ENCODE measurements around the gene C1QTNF6. TPM values are rescaled to one million over a fixed set of nuclear protein-coding genes. Genes with fewer than 3 reads are reported as not detected.

The C1QTNF6 gene
- total RNA-seq, 1 experiment from 2014 or later, result 85.9 TPM

DNA sequence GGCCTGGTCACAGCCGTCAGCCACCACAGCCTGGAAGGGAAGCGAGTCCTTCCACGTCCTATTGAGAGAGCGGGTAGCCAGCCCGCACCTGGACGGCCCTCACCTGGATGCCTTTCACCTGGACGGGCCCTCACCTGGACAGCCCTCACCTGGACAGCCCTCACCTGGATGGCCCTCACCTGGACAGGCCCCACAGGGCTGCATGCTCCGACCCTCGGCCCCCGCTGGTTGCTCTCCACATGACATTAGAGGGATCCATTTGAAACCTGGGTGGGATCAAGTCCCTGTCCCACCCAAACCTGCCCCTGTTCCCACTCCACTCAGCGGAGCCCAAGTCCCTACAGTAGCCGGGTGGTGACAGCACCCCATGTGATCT lies 3.7 kb downstream of the C1QTNF6 start:
- Histone ChIP-seq H4K20me1 (ENCODE audit: insufficient read depth) (no peaks in the 10 kb centered on the region), H3K27ac (no peak overlapping the region), H3K9me2 (ENCODE audit: insufficient read depth) (no peaks in the 10 kb centered on the region), H3K4me2 (no peak overlapping the region), H3K4me1 (replicated peaks; ENCODE audit: insufficient read depth) (peaks cover 32% of the 10 kb centered on the region), H3K27me3 (ENCODE audit: insufficient read depth, low read depth) (no peaks in the 10 kb centered on the region), H3K79me2 (ENCODE audit: low read depth) (peaks cover 30% of the 10 kb centered on the region), H2AFZ (no peak overlapping the region), H3K36me3 (ENCODE audit: low read depth) (no peaks in the 10 kb centered on the region), H3F3A (ENCODE audit: insufficient read depth, low read depth) (peaks cover 42% of the 10 kb centered on the region), H3K4me3 (no peak overlapping the region), H3K9me3 (ENCODE audit: insufficient read depth, low read depth) (no peaks in the 10 kb centered on the region)
- TF ChIP-seq, protein P1, sequence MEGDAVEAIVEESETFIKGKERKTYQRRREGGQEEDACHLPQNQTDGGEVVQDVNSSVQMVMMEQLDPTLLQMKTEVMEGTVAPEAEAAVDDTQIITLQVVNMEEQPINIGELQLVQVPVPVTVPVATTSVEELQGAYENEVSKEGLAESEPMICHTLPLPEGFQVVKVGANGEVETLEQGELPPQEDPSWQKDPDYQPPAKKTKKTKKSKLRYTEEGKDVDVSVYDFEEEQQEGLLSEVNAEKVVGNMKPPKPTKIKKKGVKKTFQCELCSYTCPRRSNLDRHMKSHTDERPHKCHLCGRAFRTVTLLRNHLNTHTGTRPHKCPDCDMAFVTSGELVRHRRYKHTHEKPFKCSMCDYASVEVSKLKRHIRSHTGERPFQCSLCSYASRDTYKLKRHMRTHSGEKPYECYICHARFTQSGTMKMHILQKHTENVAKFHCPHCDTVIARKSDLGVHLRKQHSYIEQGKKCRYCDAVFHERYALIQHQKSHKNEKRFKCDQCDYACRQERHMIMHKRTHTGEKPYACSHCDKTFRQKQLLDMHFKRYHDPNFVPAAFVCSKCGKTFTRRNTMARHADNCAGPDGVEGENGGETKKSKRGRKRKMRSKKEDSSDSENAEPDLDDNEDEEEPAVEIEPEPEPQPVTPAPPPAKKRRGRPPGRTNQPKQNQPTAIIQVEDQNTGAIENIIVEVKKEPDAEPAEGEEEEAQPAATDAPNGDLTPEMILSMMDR (conservative IDR thresholded peaks at IDR 0.05), result no peak
- TF ChIP-seq EZH2 (IDR thresholded peaks at IDR 0.05; ENCODE audit: low read depth), result no peak
- ChIA-PET CTCF (no interaction called here), POLR2A (ENCODE audit: unreplicated experiment) (no interaction called here)
- no TSS peak for BruUV-seq (replicated peaks)
- DNase-seq, result no peak
- intact Hi-C loops (cut with micrococcal nuclease; ENCODE audit: unreplicated experiment), result loop anchor here (10.0 kb wide), 1 partner anchor 360 kb away; no protein-coding TSS in a partner anchor

DNA sequence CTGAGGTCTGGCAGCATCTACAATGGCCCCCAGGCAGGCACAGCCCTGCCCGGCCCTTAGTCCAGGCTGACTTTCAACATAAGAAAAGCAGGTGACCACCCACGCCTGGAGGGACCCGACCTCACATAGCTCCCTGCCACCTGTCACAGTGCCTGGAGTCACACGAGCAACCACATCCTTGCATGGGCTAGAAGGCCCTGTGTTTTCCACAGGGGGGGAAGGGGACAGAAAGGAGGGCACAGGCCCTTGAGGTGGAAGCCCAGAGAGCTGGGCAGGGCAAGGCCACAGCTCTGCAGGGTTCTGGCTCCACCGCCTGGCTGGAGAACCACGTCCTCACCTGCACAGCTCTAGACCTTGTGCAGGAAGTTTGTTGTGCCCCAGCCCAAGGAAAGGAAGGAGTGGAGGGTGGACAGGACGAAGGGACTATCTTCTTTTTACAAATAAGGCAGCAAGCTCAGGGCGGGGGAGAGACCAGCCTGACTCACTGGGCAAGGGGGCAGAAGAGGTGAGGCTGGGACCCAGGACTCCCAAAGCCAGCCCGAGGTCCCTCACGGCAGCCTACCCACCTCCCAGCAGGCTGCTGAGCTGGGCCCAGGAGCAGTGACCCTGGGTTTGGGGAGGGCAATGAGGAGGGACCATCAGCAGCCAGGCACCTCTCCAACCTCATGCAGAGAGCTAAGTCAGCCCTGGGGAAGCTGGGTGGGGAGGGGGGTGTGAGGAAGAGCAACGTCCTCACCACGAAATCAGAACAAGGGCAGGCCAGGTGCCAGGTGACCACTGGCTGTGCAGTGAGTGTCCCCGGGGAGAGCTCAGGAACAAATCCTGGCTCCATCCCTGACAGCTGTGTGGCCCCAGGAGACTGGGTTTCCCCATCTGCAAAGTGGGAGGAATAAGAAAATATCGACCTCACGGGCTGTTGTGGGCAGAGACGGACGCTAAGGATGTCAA lies 4.3 kb downstream of the C1QTNF6 start:
- H3K79me2 ChIP-seq (ENCODE audit: low read depth), result peaks cover 30% of the 10 kb centered on the region
- intact Hi-C loops (cut with micrococcal nuclease; ENCODE audit: unreplicated experiment), result loop anchor here (10.0 kb wide), 1 partner anchor 361 kb away; no protein-coding TSS in a partner anchor
- peaks cover 31% of the 10 kb centered on the region for H3K4me1 ChIP-seq (replicated peaks; ENCODE audit: insufficient read depth)
- no peak overlapping the region for H3K4me3 ChIP-seq
- CTCF ChIA-PET, result interaction anchor here (0.8 to 0.9 kb wide), 2 partner anchors 16 to 139 kb away, joined by 3 read pairs; no protein-coding TSS in a partner anchor
- no peaks in the 10 kb centered on the region for H3K9me2 ChIP-seq (ENCODE audit: insufficient read depth)
- H3F3A ChIP-seq (ENCODE audit: insufficient read depth, low read depth), result peaks cover 44% of the 10 kb centered on the region
- H3K27me3 ChIP-seq (ENCODE audit: insufficient read depth, low read depth), result no peaks in the 10 kb centered on the region
- no TSS peak for BruUV-seq (replicated peaks)
- POLR2A ChIA-PET (ENCODE audit: unreplicated experiment), result no interaction called here
- no peaks in the 10 kb centered on the region for H3K9me3 ChIP-seq (ENCODE audit: insufficient read depth, low read depth)
- no peaks in the 10 kb centered on the region for H4K20me1 ChIP-seq (ENCODE audit: insufficient read depth)
- peak; percentile 37 to 40 for DNase-seq
- no peak overlapping the region for H3K4me2 ChIP-seq
- no peak overlapping the region for H3K27ac ChIP-seq
- TF ChIP-seq, protein P1 (conservative IDR thresholded peaks at IDR 0.05), result no peak
- TF ChIP-seq EZH2 (IDR thresholded peaks at IDR 0.05; ENCODE audit: low read depth), result no peak
- H2AFZ ChIP-seq, result no peak overlapping the region
- H3K36me3 ChIP-seq (ENCODE audit: low read depth), result no peaks in the 10 kb centered on the region

DNA sequence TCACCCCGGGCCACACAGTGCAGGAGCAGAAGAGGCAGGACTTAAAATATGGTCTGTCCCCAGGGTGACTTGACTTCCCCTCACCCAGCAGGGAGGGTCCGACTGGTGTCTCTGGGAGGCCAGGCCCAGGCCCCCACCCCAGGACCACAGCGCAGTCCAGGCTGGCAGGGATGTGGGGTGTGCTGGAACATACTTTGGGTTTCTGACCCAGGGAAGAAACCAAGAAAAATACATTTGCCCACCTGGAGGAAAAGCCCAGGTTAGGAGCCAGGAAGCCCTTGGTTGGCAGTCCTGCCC lies 5.2 kb downstream of the C1QTNF6 start:
- POLR2A ChIA-PET (ENCODE audit: unreplicated experiment), result no interaction called here
- no TSS peak for BruUV-seq (replicated peaks)
- no peak for TF ChIP-seq EZH2 (IDR thresholded peaks at IDR 0.05; ENCODE audit: low read depth)
- TF ChIP-seq, protein P1 (conservative IDR thresholded peaks at IDR 0.05), result no peak

More for the DNA sequence above, 5.2 kb downstream of the C1QTNF6 start:
- Histone ChIP-seq H3K27me3 (ENCODE audit: insufficient read depth, low read depth) (no peaks in the 10 kb centered on the region), H3K27ac (no peak overlapping the region), H3F3A (ENCODE audit: insufficient read depth, low read depth) (peaks cover 41% of the 10 kb centered on the region), H3K9me3 (ENCODE audit: insufficient read depth, low read depth) (no peaks in the 10 kb centered on the region), H3K79me2 (ENCODE audit: low read depth) (peaks cover 30% of the 10 kb centered on the region), H3K4me3 (no peak overlapping the region), H4K20me1 (ENCODE audit: insufficient read depth) (no peaks in the 10 kb centered on the region), H3K9me2 (ENCODE audit: insufficient read depth) (no peaks in the 10 kb centered on the region), H3K4me2 (no peak overlapping the region), H3K4me1 (replicated peaks; ENCODE audit: insufficient read depth) (peaks cover 31% of the 10 kb centered on the region), H3K36me3 (ENCODE audit: low read depth) (no peaks in the 10 kb centered on the region), H2AFZ (no peak overlapping the region)
- CTCF ChIA-PET, result interaction anchor here (0.9 kb wide), 1 partner anchor 17 kb away, joined by 3 read pairs; no protein-coding TSS in a partner anchor
- intact Hi-C loops (cut with micrococcal nuclease; ENCODE audit: unreplicated experiment), result loop anchor here (10.0 kb wide), 1 partner anchor 362 kb away; no protein-coding TSS in a partner anchor
- no peak for DNase-seq

All from PC-9 (cell line).